ENCODE results near the gene TSPAN17.
"Not testable (repeated sequence)": the region's sequence is repeated elsewhere in the genome, so short reads cannot be mapped to it uniquely, and the experiment has no call there.

The TSPAN17 gene

GRCh38 chr5:176680226-176680563 is 32.9 kb downstream of the TSPAN17 start:
- no peak for DNase-seq (ENCODE audit: low read depth)

- DNase-seq (ENCODE audit: low read depth): no peak
Measured at GRCh38 chr5:176682016-176682531, 34.8 kb downstream of the TSPAN17 start.

GRCh38 chr5:176685010-176685409 is 37.7 kb downstream of the TSPAN17 start:
- DNase-seq (ENCODE audit: low read depth): no peak

GRCh38 chr5:176687247-176687646 is 40.0 kb downstream of the TSPAN17 start:
- no peak for DNase-seq (ENCODE audit: low read depth)

GRCh38 chr5:176687881-176688280 is 40.6 kb downstream of the TSPAN17 start:
- no peak for DNase-seq (ENCODE audit: low read depth)

GRCh38 chr5:176690911-176691310 is 43.6 kb downstream of the TSPAN17 start:
- no peak for DNase-seq (ENCODE audit: low read depth)

GRCh38 chr5:176691524-176691923 is 44.2 kb downstream of the TSPAN17 start:
- no peak for DNase-seq (ENCODE audit: low read depth)

- DNase-seq (ENCODE audit: low read depth): no peak
Measured at GRCh38 chr5:176692326-176692725, 45.0 kb downstream of the TSPAN17 start.

- DNase-seq (ENCODE audit: low read depth): no peak
Measured at GRCh38 chr5:176692839-176693476, 45.7 kb downstream of the TSPAN17 start.

GRCh38 chr5:176693477-176693851 is 46.2 kb downstream of the TSPAN17 start:
- no peak for DNase-seq (ENCODE audit: low read depth)

- DNase-seq (ENCODE audit: low read depth): no peak
Measured at GRCh38 chr5:176694146-176694545, 46.9 kb downstream of the TSPAN17 start.

GRCh38 chr5:176694631-176695030 is 47.3 kb downstream of the TSPAN17 start:
- DNase-seq (ENCODE audit: low read depth): no peak

GRCh38 chr5:176695073-176695472 is 47.8 kb downstream of the TSPAN17 start:
- DNase-seq (ENCODE audit: low read depth): no peak

GRCh38 chr5:176697267-176697933 is 50.1 kb downstream of the TSPAN17 start:
- DNase-seq (ENCODE audit: low read depth): no peak

- DNase-seq (ENCODE audit: low read depth): no peak
Measured at GRCh38 chr5:176697934-176698538, 50.8 kb downstream of the TSPAN17 start.

- DNase-seq (ENCODE audit: low read depth): not testable (repeated sequence)
Measured at GRCh38 chr5:176699446-176699845, 52.2 kb downstream of the TSPAN17 start.

GRCh38 chr5:176700239-176700847 is 53.1 kb downstream of the TSPAN17 start:
- DNase-seq (ENCODE audit: low read depth): no peak

- DNase-seq (ENCODE audit: low read depth): no peak
Measured at GRCh38 chr5:176702671-176703641, 55.7 kb downstream of the TSPAN17 start.

GRCh38 chr5:176703857-176704256 is 56.6 kb downstream of the TSPAN17 start:
- no peak for DNase-seq (ENCODE audit: low read depth)

- DNase-seq (ENCODE audit: low read depth): no peak
Measured at GRCh38 chr5:176704355-176704754, 57.1 kb downstream of the TSPAN17 start.

- DNase-seq (ENCODE audit: low read depth): no peak
Measured at GRCh38 chr5:176704817-176705216, 57.5 kb downstream of the TSPAN17 start.

All from GM04504 (cell line).